HG03354 (cell line): ENCODE measurements around the gene CASK.
"Not testable (repeated sequence)": the region's sequence is repeated elsewhere in the genome, so short reads cannot be mapped to it uniquely, and the experiment has no call there.

Source experiments
- ATAC-seq: cut with Tn5 transposase; IDR thresholded peaks from one replicate; pipeline ENCODE4 v1.9.1; 2021; ENCODE audit warnings: mild to moderate bottlenecking; ENCODE audit not compliant: unreplicated experiment, poor library complexity, severe bottlenecking

CASK gene

GRCh38 chrX:41758401-41758800 is 165.0 kb downstream of the CASK start:
- ATAC-seq: no peak

DNA sequence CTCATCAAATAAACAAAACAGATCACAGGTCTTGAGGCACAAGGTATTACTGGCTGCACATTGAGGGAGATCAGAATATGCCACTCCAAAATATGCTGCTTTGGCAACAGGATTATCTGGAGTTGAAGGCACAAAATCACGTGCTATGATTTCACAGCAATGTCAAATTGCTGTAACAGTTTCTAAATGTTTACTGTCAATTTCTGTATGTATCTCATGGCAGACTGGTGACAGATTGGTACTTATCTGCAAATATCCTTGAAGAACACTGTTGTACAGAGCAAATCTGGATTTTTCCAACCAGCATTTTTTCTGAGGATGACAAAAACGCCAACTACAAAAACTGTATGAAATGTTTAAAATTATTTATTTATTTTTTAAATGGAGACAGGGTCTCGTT is 172.6 kb downstream of the CASK start:
- no peak for ATAC-seq

DNA sequence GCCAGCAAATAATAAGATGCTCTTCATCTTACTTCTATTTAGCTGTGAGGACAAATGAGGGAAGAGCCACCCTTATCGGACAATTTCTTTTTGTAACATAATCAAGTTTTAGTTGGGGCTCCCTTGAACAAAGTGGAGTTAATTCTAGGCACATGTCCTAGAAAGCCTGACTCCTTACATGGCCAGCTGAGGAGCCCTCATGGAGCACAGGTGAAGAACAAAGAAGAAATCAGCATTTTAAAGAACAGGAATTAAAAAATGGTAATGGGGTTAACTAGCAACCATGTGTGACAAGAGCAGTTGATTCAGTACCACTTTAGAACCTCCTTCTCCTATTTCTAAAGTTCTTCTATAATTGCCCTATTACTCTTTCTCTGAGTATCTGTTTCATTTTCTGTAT is 183.5 kb downstream of the CASK start:
- no peak for ATAC-seq

DNA sequence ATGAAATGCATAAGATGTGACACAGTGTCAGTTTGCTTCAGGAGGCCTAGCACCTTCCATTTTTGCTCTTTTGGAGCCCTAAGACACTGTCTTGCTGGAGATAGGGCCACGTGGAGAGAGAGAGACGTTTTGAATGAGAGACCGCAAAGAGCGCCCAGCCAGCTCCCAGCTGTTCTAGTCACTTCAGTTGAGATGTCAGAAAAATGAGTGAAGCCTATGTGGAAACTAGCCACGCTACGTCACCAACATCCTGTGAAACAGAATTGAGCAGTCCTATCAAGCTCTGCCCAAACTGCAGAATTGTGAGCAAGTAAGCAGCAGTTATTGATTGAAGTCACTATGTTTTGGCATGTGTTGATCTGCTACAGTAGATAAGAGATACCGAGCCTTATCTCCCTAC is 186.3 kb downstream of the CASK start:
- no peak for ATAC-seq

GRCh38 chrX:41734530-41734929 is 188.8 kb downstream of the CASK start:
- ATAC-seq: peak; percentile 37

- ATAC-seq: peak; percentile 98
These were observed 189.4 kb downstream of the CASK start for GRCh38 chrX:41733939-41734338.

- ATAC-seq: no peak
These were observed 191.1 kb downstream of the CASK start for GRCh38 chrX:41732260-41732659.

GRCh38 chrX:41730081-41730480 is 193.3 kb downstream of the CASK start:
- no peak for ATAC-seq

- ATAC-seq: no peak
These were observed 195.2 kb downstream of the CASK start for GRCh38 chrX:41728125-41728524.

- no peak for ATAC-seq
These were observed 199.5 kb downstream of the CASK start, which contains the start of gene GPR82 for GRCh38 chrX:41723826-41724225. Gene GPR82, plus strand, starts transcription at chrX:41724181. Its CDS starts 2,846 bp downstream, at chrX:41727027.

- no peak for ATAC-seq
These were observed 200.3 kb downstream of the CASK start for GRCh38 chrX:41722816-41723618.

GRCh38 chrX:41722214-41722613 is 201.1 kb downstream of the CASK start:
- ATAC-seq: no peak

- peak; percentile 39 for ATAC-seq
These were observed 201.8 kb downstream of the CASK start for GRCh38 chrX:41721590-41721989.

DNA sequence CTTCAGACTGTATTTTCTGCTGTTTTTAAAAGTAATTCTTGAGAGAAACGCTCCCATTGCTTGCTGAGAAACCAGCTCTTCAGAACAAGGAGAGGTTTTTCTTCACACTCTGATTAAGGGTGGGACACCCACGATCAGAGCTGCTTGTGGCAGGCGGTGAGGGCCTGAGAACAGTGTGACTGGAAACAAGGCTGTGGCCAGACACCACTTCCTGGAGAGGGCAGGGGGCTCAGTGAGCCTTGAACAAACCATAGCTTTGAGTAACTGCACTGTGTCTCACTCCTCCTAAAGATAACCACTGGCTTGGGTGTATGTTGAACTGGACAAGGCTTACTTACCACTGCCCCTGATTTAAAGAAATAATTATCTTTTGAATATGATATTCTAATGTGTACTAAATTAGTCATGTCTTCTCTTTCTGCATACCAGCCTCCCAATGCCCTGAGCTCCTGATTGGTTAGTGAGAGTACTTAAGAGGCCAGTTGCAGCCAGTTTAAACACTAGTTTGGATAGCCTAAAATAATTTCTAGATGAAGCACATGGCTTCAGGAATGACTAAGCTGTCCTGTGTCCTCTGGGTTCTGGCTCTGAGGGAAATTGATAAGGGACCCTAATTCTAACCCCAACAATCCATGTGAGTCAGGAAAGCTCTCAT is 203.1 kb downstream of the CASK start:
- ATAC-seq: peak; percentile 89

- not testable (repeated sequence) for ATAC-seq
These were observed 203.7 kb downstream of the CASK start for GRCh38 chrX:41719610-41720009.

DNA sequence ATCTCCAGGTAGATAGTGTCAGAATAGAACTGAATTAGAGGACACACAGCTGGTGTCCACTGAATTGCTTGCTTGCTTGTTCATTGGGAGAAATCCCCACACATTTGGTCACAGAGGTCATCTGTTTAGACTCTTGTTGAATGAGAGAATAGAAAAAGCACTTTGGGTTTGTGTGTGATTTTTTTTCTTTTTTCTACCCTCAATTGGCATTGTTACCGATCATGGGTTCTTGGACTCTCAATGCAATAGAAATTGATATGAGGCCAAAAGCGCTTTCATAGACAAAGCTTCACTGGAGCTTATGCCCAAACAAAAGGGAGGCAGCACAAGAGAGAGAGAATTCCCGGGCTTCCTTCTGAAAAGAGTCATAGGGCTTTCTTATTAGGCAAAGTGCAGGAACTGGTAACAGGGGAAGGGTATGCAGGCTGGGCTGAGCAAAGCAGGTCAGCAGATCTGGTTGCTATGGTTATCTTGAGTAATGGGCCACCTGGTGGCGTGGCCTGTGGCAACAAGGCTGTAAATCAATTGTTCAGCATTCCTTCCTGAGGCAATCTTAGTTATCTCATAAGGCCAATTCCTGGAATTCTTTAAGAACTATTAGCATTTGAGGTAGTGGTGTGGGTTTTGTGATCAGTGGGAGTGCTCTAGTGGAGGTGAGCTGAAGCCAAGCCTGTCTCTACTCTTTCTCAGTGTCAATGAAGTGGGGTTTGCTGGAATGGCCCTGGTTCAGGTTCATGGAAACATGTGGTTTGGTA is 204.7 kb downstream of the CASK start:
- no peak for ATAC-seq

DNA sequence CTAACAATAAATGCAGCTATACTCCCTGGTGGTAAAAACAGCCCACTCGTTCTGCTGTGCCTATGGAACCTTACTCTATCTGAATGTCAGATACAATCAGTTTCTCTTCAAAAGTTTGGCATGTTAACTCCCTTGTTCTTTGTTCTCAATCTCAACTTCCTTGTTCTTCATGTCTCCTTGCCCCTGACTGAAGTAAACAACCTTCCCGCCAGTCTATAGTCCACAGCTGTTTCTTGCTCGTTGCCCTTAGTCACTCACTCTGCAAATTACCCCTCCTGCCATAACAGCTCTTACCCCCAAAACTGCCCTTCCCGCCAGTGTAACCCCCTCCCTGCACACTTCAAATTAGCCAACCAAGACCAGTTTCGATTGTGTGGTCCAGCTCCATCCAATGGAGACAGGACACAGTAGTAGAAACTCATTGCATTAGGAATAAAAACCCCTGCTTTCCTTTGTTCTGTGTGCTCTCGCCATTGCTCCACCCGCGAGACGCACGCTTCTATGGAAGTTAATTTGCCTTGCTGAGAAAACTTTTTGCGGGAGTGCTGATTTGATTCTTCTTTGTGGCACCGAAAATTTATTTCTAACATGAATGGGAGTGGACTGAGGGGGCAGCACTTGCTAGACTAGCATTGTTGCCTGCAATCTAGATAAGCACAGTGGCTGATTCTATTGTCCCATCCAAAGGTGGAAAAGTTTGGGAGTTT is 206.4 kb downstream of the CASK start:
- no peak for ATAC-seq

DNA sequence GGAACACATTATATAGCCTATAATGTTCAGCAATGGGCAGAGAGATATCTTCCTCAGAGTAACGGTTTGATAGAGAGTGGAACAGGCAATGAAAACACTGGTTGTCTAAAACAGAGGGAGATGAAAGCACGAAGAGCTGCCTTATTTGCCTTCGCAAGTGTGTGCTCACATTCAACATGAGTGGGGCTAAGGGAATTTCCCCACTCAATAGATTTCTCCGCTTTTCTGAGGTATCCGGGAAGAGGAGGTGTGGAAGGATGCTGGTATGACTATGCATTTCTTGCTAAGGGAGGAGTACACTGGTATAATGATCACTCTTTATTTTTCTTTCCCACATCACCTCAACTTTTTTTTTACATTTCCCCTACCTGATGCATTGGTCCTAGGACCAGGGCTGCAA is 207.1 kb downstream of the CASK start:
- no peak for ATAC-seq

GRCh38 chrX:41711021-41711667 is 212.2 kb downstream of the CASK start:
- no peak for ATAC-seq
